Vagina (tissue), 2 donors: Measurements from ENCODE around the gene CREG2.

Experiments
- CTCF ChIP-seq, 3 experiments: fragments of 450-650 bp in 2 of 3; fragments of 200-600 bp in 1 of 3; sonication (generic) in 1 of 3; IDR thresholded peaks; one replicate each; pipeline ENCODE4 v1.5.1; 2017 to 2019; ENCODE audit warnings: antibody characterized with exemption in 3 of 3, mild to moderate bottlenecking in 2 of 3, moderate library complexity in 2 of 3
- POLR2A ChIP-seq, 2 donors: fragments of 450-650 bp; IDR thresholded peaks; one replicate each; pipeline ENCODE4 v1.6.1; 2017; ENCODE audit warnings: antibody characterized with exemption in 2 of 2, mild to moderate bottlenecking in 2 of 2, moderate library complexity in 2 of 2

- TF ChIP-seq CTCF (IDR thresholded peaks at IDR 0.05) (no peak), POLR2A (IDR thresholded peaks at IDR 0.05) (no peak)
Measured at GRCh38 chr2:101403745-101404144, 16.4 kb upstream of the CREG2 start.
